Activated CD8-positive, alpha-beta memory T cell treated with anti-CD3 and anti-CD28 coated beads, Interleukin-2, amount 50 U/mL, for 1 hour (primary cell): ENCODE data around the gene NKAIN2.
"Not testable (repeated sequence)": the region's sequence is repeated elsewhere in the genome, so short reads cannot be mapped to it uniquely, and the experiment has no call there.

ENCODE experiments used
- DNase-seq: peaks from one replicate; pipeline ENCODE4 v3.0.0-alpha.2; 2020; ENCODE audit errors: extremely low read depth

NKAIN2 gene

GRCh38 chr6:123966618-123967017 lies 163.0 kb downstream of the NKAIN2 start:
- DNase-seq = no peak

GRCh38 chr6:123967905-123968304 lies 164.2 kb downstream of the NKAIN2 start:
- DNase-seq = no peak

DNA sequence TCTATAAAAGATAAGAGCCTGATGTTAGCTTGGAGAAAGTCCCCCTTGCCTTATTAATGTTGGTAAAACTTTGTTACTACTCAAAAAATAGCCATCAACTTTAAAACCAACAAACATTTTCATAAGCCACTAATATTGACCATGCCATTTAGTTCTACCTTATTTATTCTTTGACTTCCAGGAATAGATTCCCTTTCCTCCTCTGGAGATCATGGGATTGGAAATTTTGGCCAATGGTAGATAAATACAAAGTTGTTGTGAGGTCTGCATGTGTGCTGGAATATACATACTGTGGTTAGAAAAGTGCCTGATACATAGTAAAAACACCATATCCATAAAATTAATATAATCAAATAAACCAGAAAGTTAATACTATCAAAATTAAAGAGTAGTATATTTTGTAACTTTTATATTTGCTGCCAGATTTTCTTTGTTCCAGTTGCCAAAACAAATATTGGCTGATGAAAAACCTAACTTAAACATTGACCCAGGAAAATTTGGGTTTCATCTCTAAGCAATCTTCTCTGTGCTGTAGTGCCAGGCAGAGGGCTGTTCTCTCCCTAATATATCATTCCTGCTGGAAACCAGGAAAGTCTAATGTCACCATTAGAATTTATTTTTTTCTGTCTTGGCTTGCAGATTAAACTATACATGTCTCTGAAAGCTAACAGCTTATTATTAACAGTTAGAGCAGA lies 169.1 kb downstream of the NKAIN2 start:
- DNase-seq = no peak

GRCh38 chr6:123980311-123980710 lies 176.6 kb downstream of the NKAIN2 start:
- no peak for DNase-seq

- no peak for DNase-seq
Observed at GRCh38 chr6:123986938-123987337, 183.3 kb downstream of the NKAIN2 start.

DNA sequence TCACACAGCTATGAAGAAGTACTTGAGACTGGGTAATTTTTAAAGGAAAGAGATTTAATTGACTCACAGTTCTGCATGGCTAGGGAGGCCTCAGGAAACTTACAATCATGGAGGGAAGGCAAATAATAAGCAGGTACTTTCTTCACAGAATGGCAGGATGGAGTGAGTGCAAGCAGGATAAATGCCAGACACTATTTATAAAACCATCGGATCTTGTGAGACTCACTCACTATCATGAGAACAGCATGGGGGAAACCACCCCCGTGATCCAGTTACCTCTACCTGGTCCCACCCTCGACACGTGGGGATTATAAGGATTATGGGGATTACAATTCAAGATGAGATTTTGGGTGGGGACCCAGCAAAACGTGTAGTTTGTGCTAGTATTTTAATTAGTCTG lies 186.3 kb downstream of the NKAIN2 start:
- DNase-seq = not testable (repeated sequence)

GRCh38 chr6:123990376-123990775 lies 186.7 kb downstream of the NKAIN2 start:
- no peak for DNase-seq

GRCh38 chr6:123994168-123994567 lies 190.5 kb downstream of the NKAIN2 start:
- DNase-seq = no peak

DNA sequence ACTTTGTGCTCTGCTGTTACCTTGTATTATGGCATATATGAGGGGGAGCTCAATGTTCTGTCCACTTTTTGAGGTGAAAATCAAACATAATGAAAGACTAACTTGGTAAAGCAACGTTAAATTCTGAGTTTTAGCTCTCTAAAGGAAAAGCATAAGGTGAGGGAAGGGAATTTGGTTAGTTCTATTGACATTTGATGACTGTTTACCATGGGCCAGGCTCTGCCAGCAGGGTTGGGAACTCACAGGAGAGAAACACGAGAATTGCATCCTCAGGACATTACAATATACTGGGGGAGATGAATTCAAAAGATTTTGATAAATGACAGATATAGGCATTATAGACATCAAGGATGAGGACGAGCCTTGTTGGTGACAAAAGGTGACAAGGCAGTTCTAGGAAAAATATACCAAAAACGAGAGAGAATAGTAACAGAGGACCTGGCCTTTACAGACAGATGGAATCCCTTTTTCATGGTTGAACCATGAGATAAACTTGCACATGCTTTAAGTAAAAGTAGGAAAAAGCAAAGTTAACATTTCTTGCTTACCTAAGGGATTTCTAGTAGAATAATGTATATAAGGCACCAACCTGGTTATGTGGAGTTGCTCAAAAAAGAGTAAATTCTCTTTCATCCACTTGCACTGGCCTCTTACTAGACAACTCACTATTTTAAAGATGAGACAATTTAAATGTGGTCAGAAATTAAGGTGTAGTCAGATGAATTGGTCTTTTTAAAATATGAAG lies 191.4 kb downstream of the NKAIN2 start:
- no peak for DNase-seq

GRCh38 chr6:123997223-123997622 lies 193.6 kb downstream of the NKAIN2 start:
- DNase-seq = no peak

- DNase-seq = no peak
Observed at GRCh38 chr6:124002377-124003081, 198.9 kb downstream of the NKAIN2 start.

GRCh38 chr6:124007266-124007665 lies 203.6 kb downstream of the NKAIN2 start:
- DNase-seq = no peak

DNA sequence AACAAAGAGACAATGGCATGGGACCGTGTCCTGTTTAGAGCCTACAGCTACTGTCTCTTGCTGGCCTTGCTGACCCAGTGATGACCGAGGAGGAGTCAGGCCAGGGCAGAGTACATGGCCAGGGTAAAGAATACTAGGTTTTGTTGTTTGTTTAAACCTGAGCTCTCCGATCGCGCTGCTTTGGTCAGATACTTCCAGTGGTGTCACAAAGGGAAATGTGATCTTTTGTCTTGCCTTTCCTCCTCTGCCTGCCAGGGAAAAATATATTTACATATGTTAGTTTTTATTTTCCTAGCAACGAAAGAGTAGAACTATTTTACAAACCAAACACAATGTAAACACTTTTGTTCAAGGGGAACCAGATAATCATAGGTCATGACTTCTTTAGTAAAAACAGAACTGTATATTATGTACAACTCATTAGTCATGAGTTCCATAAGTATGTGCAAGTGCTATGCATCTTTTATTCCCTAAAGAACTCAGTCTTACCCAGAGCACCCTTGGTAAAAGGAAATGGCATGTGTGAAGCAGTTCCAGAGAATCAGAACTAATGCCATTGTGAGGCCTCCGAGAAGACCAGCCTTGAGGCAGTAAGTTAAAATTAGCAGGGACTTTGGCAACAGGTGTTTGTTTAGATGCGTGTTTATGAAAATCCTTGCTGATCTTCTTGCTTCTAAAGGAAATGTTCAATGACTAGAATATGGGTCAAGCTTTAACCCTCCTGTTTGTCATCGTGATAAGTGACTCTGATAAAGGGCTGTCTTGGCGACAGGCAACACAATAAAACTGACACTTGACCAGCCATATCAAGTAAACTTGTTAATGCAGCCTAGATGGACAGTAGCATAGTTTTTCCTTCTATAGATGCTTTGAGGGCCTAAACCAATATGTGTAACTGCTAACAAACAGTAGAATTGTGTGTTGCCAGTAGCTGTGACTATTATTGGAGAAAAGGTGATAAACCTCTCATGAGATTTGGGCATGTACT lies 204.6 kb downstream of the NKAIN2 start:
- DNase-seq = no peak

DNA sequence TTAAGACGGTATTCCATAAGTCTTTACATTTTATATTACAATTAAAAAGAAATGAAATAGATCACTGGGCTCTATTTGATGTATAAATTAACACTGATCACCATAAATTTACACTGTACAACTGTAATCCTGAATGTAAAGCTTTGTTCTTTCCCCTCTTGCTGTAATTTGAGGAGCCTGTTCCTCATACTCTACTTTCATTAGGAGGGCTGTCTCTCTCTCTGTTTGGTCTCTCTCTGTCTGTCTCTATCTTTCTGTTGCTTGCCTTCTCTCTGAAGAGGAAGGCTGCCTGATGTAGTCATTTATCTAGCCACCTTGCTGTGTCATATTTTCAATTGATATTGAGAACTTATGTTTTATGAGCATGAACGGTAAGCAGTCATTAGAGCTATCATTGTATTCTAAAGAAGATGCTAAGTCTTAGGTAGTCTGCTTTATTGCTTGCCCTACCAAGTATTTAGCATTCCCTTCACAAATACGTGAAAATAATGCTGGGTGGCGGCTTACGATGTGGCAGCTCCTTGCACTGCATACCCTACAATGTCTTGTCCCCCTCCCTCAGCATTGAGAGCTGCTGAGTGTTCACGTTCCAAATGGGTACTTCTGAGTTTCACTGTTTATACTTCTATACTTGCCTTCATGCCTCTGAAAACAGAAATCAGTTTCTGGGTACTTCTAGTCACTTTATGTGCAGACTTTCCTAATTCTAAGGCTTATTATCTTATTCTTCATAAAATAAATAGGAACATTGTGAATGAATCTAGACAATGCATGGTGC lies 205.5 kb downstream of the NKAIN2 start:
- no peak for DNase-seq

DNA sequence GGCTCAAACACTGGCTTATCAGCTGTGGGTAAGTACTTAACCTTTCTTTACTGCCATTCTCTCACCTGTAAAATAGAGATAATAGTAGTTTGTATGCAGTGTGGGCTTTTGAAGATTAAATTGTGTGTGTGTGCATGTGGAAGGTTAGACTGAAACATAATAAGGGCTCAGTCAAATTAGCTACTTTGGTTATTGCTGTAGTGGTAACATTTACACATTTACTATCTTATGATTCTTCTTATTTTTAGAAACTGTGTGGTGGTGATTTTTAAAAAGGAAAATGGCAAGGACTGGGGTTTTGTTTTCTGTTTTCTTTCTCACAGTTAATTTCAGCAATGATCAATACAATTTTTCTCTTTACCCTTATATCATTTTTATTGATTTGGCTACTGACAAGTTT lies 206.9 kb downstream of the NKAIN2 start:
- DNase-seq = no peak

GRCh38 chr6:124011180-124011579 lies 207.5 kb downstream of the NKAIN2 start:
- no peak for DNase-seq

DNA sequence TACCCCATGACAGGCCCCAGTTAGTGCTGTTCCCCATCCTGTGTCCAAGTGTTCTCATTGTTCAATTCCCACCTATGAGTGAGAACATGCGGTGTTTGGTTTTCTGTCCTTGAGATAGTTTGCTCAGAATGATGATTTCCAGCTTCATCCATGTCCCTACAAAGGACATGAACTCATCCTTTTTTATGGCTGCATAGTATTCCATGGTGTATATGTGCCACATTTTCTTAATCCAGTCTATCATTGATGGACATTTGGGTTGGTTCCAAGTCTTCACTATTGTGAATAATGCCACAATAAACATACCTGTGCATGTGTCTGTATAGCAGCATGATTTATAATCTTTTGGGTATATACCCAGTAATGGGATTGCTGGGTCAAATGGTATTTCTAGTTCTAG lies 218.4 kb downstream of the NKAIN2 start:
- not testable (repeated sequence) for DNase-seq

DNA sequence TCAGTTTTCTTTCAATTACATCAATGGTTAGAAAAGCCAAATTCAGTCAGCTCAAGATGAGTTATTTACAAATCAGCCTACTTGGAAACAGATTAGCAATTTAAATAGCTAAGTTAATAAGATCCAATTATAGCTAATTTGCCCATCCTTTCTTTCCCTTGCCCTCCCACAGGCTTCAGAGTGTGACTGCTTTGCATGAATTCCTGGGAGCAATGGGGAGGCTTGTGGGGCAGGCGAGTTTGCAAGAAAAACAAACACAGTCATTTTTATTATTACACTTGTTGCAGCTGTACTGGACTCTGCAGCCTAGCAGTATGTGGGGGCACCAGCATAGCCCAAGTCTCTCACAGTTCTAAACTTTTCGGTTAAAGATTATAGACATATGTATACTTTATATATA lies 219.0 kb downstream of the NKAIN2 start:
- no peak for DNase-seq

DNA sequence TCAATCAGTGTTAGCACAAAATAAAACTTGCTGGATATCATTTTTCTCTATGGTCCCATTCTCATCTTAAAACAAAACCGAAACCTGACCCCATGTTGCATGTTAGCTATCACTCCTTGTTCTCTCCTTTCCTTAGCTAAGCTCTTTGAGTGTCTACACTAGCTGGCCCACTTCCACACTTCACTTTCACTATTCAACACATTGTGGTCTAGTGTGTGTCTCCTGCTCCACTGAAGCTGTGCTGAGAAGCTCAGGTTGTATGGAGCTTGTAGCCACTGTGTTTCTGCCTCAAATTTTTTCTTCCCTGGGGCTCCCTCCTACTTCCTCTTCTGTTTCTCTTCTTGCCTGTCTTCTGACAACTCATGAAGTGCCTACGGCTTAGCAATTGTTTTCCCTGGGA lies 223.0 kb downstream of the NKAIN2 start:
- no peak for DNase-seq

DNA sequence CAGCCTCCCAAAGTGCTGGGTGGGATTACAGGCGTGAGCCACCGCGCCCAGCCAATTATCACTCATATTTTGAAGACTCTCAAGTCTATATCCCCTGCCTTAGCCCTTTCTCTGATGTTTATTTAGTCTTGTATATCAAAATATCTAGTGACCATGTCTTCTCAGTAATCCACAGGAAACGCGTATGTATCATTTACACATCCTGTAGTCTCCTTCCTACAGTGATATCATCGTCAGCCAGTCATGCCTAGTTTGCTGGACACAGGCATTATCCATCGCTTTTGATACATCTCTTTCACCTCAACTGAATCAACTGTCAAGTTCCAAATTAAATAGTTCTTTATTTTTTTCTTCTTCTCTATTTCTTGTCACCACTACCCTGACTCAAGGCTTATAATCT lies 223.7 kb downstream of the NKAIN2 start:
- DNase-seq = no peak

DNA sequence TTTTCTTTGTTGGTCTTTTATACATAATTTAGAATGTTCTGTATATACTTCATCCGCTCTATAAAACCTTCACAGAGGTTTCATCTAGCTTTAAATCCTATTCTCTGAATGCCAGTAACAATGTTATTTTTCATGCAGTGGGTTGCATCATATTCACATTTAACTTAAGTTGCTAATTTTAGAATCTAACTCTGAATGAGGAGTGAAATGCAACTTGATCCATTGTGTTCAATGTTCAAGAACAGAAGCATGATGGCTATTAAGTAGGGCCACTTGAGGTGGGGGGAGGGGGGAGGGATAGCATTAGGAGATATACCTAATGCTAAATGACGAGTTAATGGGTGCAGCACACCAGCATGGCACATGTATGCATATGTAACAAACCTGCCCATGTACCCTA lies 224.5 kb downstream of the NKAIN2 start:
- DNase-seq = no peak
